Urothelium cell line (cell line): ENCODE measurements around the gene MRPS9.

Experiments used
- DNase-seq: peaks from one replicate; pipeline ENCODE4 v3.0.0; 2011; ENCODE audit warnings: low spot score, mixed read lengths
- FAIRE-seq: peaks from 2 replicates; lab custom pipeline; 2011; peaks lifted over from hg19 to GRCh38; lab: Jason Lieb, UNC

Gene MRPS9

DNA sequence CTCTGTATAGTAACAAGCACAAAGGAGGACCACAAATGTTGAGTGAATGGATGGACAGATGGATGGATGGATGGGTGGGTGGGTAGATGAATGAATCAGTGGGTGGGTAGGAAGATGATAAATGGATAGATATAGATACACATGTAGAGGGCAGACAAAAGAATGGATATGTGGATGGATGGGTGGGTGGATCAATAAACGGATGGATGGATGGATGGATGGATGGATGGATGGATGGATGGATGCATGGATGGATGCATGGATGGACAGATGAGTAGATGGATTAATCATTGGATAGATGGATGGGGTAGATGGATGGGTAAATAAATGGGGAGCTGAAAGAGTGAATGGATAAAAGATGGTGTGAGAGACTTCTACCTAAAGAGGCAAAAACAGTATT is 111.4 kb downstream of the MRPS9 start:
- FAIRE-seq: peak; percentile 48
- no peak for DNase-seq
